Measurements from ENCODE around the gene NPAS3.

DNA sequence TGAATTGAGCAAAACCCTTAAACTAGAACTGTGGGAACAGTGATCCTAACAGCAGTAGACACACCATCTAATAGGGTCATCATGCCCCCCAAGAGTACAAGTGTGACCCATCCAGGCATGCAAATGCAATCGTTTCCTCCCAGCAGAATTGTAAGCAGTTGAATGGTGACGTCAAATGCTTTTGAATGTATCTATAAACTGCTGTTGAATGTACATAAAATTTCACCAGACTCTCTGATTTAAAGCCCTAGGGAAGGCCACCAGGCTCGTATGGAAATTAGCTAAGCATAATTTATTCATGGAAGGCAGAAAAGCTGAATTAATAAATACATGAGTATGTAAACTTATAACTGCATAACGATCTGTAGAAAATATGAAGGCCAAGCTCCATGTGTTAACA lies 529.3 kb downstream of the NPAS3 start:
- TF ChIP-seq, protein P1, sequence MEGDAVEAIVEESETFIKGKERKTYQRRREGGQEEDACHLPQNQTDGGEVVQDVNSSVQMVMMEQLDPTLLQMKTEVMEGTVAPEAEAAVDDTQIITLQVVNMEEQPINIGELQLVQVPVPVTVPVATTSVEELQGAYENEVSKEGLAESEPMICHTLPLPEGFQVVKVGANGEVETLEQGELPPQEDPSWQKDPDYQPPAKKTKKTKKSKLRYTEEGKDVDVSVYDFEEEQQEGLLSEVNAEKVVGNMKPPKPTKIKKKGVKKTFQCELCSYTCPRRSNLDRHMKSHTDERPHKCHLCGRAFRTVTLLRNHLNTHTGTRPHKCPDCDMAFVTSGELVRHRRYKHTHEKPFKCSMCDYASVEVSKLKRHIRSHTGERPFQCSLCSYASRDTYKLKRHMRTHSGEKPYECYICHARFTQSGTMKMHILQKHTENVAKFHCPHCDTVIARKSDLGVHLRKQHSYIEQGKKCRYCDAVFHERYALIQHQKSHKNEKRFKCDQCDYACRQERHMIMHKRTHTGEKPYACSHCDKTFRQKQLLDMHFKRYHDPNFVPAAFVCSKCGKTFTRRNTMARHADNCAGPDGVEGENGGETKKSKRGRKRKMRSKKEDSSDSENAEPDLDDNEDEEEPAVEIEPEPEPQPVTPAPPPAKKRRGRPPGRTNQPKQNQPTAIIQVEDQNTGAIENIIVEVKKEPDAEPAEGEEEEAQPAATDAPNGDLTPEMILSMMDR (IDR thresholded peaks at IDR 0.05) = no peak
- TF ChIP-seq EZH2 (IDR thresholded peaks at IDR 0.05) = no peak
- TF ChIP-seq EZH2phosphoT487 (IDR thresholded peaks at IDR 0.05) = no peak
